Measurements from ENCODE around the gene RTN1.

Gene RTN1

DNA sequence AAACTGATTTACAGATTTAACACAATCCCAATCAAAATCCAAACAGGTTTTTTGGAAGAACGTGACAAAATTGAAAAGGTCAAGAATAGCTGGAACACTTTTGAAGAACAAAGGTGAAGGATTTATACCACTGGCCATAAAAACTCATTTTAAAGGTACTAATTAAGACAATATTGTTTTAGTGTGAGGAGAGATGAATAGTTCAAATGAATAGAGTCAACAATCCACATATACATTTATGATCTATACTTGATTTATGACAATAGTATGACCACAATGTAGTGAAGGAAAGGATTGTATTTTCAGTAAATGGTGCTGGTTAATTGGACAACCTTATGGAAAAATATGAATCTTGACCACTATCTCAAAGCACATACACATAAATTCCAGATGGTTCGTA lies 323.3 kb downstream of the RTN1 start:
- DNase-seq (ENCODE audit: low spot score) (no peak), ATAC-seq (ENCODE audit: low read depth) (no peak)
- H3K27ac ChIP-seq (ENCODE audit: poor library complexity, severe bottlenecking), result no peak overlapping the region
- H3K27me3 ChIP-seq (ENCODE audit: insufficient read depth, poor library complexity, severe bottlenecking), result no peaks in the 10 kb centered on the region
- TF ChIP-seq, protein P1, sequence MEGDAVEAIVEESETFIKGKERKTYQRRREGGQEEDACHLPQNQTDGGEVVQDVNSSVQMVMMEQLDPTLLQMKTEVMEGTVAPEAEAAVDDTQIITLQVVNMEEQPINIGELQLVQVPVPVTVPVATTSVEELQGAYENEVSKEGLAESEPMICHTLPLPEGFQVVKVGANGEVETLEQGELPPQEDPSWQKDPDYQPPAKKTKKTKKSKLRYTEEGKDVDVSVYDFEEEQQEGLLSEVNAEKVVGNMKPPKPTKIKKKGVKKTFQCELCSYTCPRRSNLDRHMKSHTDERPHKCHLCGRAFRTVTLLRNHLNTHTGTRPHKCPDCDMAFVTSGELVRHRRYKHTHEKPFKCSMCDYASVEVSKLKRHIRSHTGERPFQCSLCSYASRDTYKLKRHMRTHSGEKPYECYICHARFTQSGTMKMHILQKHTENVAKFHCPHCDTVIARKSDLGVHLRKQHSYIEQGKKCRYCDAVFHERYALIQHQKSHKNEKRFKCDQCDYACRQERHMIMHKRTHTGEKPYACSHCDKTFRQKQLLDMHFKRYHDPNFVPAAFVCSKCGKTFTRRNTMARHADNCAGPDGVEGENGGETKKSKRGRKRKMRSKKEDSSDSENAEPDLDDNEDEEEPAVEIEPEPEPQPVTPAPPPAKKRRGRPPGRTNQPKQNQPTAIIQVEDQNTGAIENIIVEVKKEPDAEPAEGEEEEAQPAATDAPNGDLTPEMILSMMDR (IDR thresholded peaks at IDR 0.05; ENCODE audit: poor library complexity, severe bottlenecking), result no peak
- H3K36me3 ChIP-seq (ENCODE audit: low read depth), result no peaks in the 10 kb centered on the region
- peaks cover 3% of the 10 kb centered on the region for H3K9me3 ChIP-seq (ENCODE audit: severe bottlenecking)
- H3K4me1 ChIP-seq (ENCODE audit: insufficient read depth, poor library complexity, severe bottlenecking), result no peaks in the 10 kb centered on the region
- H3K4me3 ChIP-seq (ENCODE audit: severe bottlenecking), result no peak overlapping the region

Measured in RWPE2 (cell line).